Esophagus (tissue), 2 donors: ENCODE results near the gene AUH. TPM values are rescaled to one million over a fixed set of nuclear protein-coding genes. Genes with fewer than 3 reads are reported as not detected.

Experiments used
- H3K27ac ChIP-seq, 2 donors: one replicate each; pipeline ENCODE4 v1.5.1; 2013; ENCODE audit warnings: low read depth in 2 of 2, mild to moderate bottlenecking in 2 of 2, inconsistent platforms in 1 of 2, low read length in 1 of 2, moderate library complexity in 1 of 2
- H3K27me3 ChIP-seq, 2 donors: one replicate each; pipeline ENCODE4 v1.6.1; 2013; ENCODE audit warnings: low read length in 2 of 2, control low read depth in 1 of 2, mild to moderate bottlenecking in 1 of 2; ENCODE audit not compliant: insufficient read depth in 2 of 2, control insufficient read depth in 1 of 2
- H3K36me3 ChIP-seq, 2 donors: one replicate each; pipeline ENCODE4 v1.6.1; 2013; ENCODE audit warnings: low read length in 1 of 2; ENCODE audit not compliant: control insufficient read depth in 2 of 2, insufficient read depth in 2 of 2
- H3K4me1 ChIP-seq, 2 donors: one replicate each; pipeline ENCODE4 v1.6.1; 2013; ENCODE audit warnings: low read length in 1 of 2; ENCODE audit not compliant: control insufficient read depth in 2 of 2, insufficient read depth in 2 of 2
- H3K4me3 ChIP-seq, 2 donors: one replicate each; pipeline ENCODE4 v1.5.1; 2013; ENCODE audit warnings: low read length in 2 of 2, mild to moderate bottlenecking in 2 of 2, low read depth in 1 of 2, moderate library complexity in 1 of 2
- H3K9me3 ChIP-seq, 2 donors: one replicate each; pipeline ENCODE4 v1.6.1; 2013; ENCODE audit warnings: mild to moderate bottlenecking in 2 of 2, low read depth in 1 of 2, low read length in 1 of 2, moderate library complexity in 1 of 2; ENCODE audit not compliant: control insufficient read depth in 2 of 2, insufficient read depth in 1 of 2
- WGBS, 2 donors: extraction: QIAGEN DNeasy Blood & Tissue Kit; methylation state at CpG; one replicate each; pipeline ENCODE4 v1.1.7; 2013; 5-methylcytosine and 5-hydroxymethylcytosine counted together
- polyA plus RNA-seq, 2 donors: library from polyadenylated mRNA; stranded (reverse); fragments of 200-250 nt; gene quantifications; one replicate each; pipeline ENCODE4 v1.2.3, GENCODE V29; 2013
- donor health status: healthy with polysubstance abuse.
- donor health status: Bipolar disorder and iron deficiency.

Gene AUH
- polyA plus RNA-seq, 2 donors: 7.2 to 11.5 TPM

DNA sequence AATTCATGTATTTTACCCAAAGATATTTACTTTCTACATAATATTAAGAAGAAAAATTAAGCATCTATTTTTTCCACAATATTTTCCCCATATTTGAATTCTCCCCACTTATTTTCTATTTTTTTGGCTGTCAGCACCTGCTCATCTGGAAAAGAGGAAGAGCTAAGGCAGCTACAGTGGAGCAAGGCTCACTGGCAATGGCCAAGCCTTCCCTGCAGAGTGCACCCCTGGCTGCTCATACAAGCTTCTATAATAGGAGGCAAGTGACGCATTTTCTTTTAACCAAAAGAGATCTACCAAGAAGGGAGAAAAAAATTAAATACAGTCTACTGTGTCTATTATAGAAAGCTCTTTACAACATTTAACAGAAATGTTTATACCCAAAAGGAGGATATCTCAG lies 72.5 kb downstream of the AUH start:
- peaks cover 0 to 2% of the 10 kb centered on the region in 2 donors for H3K4me1 ChIP-seq
- H3K4me3 ChIP-seq: no peak overlapping the region
- no peak overlapping the region for H3K27ac ChIP-seq
- no peaks in the 10 kb centered on the region for H3K9me3 ChIP-seq
- peaks cover 0 to 4% of the 10 kb centered on the region in 2 donors for H3K36me3 ChIP-seq
- no peaks in the 10 kb centered on the region for H3K27me3 ChIP-seq
- 95 to 97% methylated on average over 1 of the region's 1 CpG for WGBS, 2 donors

DNA sequence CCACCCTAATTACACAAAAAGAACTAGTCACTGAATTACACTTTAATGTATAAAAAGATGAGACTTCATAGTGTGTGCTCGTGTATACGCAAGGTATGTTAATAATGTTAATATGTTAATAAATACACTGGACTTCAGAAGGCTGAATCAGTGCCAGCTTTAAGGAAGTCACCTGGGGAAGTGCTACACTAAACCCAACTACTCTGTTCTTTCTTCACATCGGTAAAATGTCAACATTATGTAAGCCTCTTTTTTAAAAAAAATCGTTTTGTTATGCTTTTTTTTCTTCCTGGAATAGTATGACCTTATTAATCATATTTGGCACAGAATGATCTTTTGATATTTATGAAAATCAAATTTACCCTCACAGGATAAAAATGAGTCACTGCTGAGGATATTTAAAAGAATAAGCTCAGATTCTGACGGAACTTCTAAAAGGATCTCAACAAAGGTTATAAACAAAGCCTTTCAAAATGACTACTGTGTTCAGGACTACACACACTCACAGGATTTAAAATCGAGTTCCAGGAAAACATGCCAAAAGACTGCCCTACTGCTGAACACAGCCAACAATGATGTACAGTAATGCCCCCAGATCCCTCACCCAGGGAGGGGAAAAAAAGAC lies 75.9 kb downstream of the AUH start:
- Histone ChIP-seq H3K27ac (peak overlapping the region in 1 of 2 donors; percentile 59), H3K27me3 (no peaks in the 10 kb centered on the region), H3K4me1 (peaks cover 0 to 2% of the 10 kb centered on the region in 2 donors), H3K36me3 (peaks cover 0 to 2% of the 10 kb centered on the region in 2 donors), H3K9me3 (no peaks in the 10 kb centered on the region), H3K4me3 (no peak overlapping the region)
- 24 to 26% methylated on average over 6 of the region's 6 CpGs for WGBS, 2 donors

DNA sequence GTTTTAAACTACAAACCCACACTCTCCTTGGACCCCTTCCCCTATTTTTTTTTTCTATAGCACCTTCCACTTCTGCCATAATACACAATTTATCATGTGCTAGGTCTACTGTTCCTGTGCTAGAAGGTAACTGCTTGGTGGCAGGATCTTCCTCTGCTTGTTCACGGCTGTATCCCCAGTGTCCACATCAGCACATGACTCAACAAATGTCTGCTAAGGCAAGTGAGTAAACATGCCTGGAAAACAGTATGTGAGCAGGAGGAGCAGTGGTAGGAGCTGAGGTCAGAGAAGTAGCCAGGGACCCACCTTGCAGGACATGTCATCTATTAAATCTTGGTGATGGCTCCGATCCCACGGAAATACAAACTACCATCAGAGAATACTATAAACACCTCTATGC lies 79.4 kb downstream of the AUH start:
- Histone ChIP-seq H3K27me3 (no peaks in the 10 kb centered on the region), H3K27ac (no peak overlapping the region), H3K4me3 (no peak overlapping the region), H3K36me3 (no peaks in the 10 kb centered on the region), H3K9me3 (no peaks in the 10 kb centered on the region), H3K4me1 (no peaks in the 10 kb centered on the region)
- WGBS, 2 donors: 94% methylated on average over 3 of the region's 3 CpGs

DNA sequence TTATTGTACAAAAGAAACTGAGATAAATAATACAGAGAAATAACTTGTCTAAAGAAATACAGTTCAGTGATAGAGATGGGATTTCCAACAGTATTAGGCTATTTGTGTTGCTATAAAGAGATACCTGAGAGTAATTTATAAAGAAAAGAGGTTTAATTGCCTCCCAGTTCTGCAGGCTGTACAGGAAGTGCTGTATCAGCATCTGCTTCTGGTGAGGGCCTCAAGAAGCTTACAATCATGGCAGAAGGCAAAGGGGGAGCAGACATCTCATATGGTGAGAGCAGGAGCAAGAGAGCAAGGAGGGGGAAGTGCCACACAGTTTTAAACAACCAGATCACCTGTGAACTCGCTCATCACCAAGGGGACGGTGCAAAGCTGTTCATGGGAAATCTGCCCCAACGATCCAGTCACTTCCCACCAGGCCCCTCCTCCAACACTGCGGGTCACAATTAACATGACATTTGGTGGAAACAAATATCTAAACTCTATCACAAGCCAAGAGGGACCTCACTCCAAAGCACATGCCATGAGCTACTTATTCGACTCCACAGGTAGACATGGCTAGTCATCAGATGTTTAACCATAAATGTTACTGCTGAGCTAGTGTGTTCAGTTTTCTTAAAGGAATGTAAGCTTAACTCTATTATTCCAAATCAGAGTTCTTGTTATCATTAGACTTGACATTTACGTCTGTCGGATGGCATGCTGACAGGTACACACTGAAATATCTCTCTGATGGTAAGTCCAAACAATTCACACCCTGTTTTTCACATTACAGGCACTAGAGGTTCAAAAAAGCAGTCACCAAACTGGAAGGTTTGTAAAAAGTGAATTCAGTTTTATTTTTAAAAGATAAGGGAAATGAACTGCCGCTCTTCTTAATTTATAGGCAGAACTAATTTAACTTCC lies 82.2 kb downstream of the AUH start:
- Histone ChIP-seq H3K4me3 (no peak overlapping the region), H3K4me1 (no peaks in the 10 kb centered on the region), H3K36me3 (no peaks in the 10 kb centered on the region), H3K9me3 (no peaks in the 10 kb centered on the region), H3K27me3 (no peaks in the 10 kb centered on the region), H3K27ac (no peak overlapping the region)
- WGBS, 2 donors: 95% methylated on average over 8 of the region's 8 CpGs

DNA sequence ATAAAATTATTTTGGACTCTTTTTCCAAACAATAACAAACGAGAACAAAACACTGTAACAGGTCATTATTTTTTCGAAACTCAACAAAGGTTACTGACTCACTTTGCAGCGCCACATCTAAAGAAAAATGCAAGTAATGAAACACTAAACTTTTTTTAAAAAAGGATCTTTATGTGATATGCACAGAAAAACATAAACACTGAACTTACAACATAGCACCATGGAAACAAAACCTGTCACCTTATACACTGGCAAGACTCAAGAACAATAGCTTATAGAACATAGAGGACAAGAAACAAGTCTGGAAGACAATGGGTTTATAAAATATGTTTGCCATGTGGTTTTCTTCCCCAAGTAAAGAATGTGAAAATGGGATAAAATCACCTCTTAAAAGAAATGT lies 85.2 kb downstream of the AUH start:
- 89 to 90% methylated on average over 3 of the region's 3 CpGs for WGBS, 2 donors
- Histone ChIP-seq H3K27me3 (no peaks in the 10 kb centered on the region), H3K9me3 (no peaks in the 10 kb centered on the region), H3K4me3 (no peak overlapping the region), H3K36me3 (no peaks in the 10 kb centered on the region), H3K27ac (no peak overlapping the region), H3K4me1 (no peaks in the 10 kb centered on the region)

DNA sequence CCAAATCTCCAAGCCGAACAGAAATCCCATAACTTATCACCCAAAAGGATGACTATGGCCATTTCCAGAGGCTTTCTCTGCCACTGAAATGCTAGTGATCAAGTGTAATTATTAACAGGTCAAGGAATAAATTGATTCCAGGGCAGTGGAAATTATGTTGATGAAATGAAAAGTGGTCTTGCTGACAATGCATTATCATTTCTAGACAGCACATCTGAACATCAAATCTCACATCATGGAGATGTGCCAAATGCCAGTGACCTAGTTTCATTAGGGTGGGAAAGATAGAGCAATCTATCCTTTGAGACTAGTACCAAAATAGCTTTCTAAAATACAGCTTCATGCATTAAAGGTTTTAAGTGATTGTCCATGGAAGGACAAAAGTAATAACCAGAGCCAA lies 86.1 kb downstream of the AUH start:
- 91 to 99% methylated on average over 1 of the region's 1 CpG for WGBS, 2 donors
- no peak overlapping the region for H3K27ac ChIP-seq

DNA sequence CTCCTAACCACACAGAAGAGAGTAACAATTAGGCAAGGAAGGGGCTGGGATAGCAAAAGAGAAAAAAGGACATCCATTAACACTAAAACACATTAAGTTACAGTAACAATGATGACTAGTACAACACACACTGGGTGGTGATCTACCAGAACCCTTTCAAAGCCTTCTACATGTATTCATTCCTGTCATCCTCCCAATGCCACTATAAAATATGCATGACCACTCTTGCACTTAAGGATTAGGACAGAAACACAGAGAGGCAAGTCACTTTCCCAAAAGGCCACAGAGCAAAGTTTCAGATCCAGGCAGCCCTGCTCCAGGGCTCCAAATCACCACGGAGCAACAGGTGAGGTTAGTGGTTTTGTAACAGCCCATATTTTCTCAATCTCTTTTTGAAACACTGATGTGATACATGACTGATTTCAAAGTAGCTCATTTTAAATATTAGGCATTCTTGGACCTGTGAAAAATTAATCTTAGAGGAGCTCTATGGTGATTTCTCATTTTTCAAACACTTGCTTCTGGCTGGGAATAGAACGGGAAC lies 86.7 kb downstream of the AUH start:
- Histone ChIP-seq H3K9me3 (no peaks in the 10 kb centered on the region), H3K4me3 (no peak overlapping the region), H3K4me1 (no peaks in the 10 kb centered on the region), H3K36me3 (no peaks in the 10 kb centered on the region), H3K27ac (no peak overlapping the region), H3K27me3 (no peaks in the 10 kb centered on the region)
- 81 to 82% methylated on average over 2 of the region's 2 CpGs for WGBS, 2 donors

More for the DNA sequence above, 86.1 kb downstream of the AUH start:
- Histone ChIP-seq H3K4me1 (no peaks in the 10 kb centered on the region), H3K4me3 (no peak overlapping the region), H3K9me3 (no peaks in the 10 kb centered on the region), H3K36me3 (no peaks in the 10 kb centered on the region), H3K27me3 (no peaks in the 10 kb centered on the region)

DNA sequence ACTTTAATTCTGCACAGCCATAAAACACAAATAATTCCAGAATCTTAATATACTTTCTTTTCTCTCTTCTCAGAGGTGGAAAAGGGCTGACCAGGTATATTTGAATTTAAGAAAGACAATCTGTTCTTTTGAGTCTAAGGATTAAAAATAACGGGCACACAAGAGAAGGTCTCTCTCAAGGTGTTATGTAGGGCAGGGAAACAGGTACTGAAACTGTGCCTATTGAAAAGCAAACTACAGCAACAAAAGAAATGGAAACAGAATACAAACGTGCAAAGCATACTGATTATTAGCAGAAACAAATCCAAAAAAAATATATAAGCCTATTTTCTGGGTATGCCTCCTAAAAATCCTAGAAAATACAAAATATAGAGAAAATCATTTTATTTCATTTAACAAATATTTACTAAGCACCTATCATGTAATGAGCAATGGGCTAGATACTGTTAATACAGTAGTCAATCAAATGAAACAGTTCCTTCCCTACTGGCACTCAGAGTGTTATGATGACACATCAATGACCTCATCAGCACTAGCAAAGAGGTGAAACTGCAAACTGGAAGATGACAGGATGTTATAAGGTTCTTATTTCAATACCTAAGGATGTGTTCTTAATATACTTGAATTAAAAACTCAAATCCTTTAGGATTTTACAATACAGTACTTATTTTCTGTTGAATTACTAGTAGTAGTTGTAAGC lies 87.7 kb downstream of the AUH start:
- no peaks in the 10 kb centered on the region for H3K4me1 ChIP-seq
- no peaks in the 10 kb centered on the region for H3K9me3 ChIP-seq
- WGBS, 2 donors: 76 to 79% methylated on average over 2 of the region's 2 CpGs
- no peak overlapping the region for H3K27ac ChIP-seq
- H3K4me3 ChIP-seq: no peak overlapping the region
- no peaks in the 10 kb centered on the region for H3K27me3 ChIP-seq
- H3K36me3 ChIP-seq: no peaks in the 10 kb centered on the region

DNA sequence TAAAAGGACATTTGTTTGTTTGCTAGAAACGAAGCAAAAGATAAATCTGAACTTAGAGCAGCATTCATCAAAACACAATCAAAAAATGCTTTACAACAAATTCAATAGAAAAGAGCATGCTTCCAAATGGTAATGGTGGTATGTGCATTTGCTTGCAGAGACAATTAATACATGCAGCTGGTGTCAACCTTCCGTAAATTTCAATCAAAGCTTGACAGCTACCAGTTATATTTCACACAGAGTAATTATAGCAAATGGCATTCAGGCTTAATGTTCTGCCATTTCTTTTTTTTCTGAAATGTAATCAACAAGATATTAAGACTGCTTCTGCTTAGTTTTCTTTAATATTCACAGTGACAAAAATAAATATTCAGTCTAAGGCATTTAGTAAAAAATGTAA lies 90.6 kb downstream of the AUH start:
- WGBS, 2 donors: 90 to 92% methylated on average over 2 of the region's 2 CpGs
- Histone ChIP-seq H3K4me3 (no peak overlapping the region), H3K27ac (no peak overlapping the region), H3K36me3 (no peaks in the 10 kb centered on the region), H3K4me1 (no peaks in the 10 kb centered on the region), H3K9me3 (no peaks in the 10 kb centered on the region), H3K27me3 (no peaks in the 10 kb centered on the region)
